HG03432 (cell line): ENCODE results near the gene PTPA.

Experiments
- ATAC-seq: cut with Tn5 transposase; IDR thresholded peaks from one replicate; pipeline ENCODE4 v1.9.1; 2021; ENCODE audit warnings: mild to moderate bottlenecking, moderate library complexity; ENCODE audit not compliant: unreplicated experiment

PTPA gene

DNA sequence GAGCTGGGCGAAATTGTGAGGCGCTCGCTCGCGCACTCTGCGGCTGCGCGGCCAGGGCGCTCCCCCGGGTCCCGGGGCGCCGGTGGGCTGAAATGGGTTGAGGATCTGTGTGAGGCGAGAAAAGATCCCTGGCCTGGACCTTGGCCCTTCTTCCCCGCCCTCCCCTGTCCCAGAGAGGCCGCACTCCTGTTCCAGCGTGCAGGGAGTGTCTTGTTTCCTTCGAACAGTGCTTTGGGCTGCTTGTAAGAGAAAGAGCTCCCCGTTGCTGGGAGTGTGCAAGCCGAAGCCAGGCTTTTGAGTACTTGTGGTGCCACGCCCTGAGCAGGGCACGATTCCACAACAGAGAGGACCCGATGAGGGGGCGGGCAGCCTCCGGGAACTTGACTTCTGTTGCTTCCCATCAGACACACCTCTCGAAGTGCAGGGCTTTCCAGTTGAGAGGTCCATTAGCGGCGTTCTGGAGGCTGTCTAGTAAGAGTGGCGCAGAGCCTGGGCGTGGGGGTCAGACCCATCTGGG, 29.8 kb upstream of the PTPA start:
- ATAC-seq, result peak; percentile 1

DNA sequence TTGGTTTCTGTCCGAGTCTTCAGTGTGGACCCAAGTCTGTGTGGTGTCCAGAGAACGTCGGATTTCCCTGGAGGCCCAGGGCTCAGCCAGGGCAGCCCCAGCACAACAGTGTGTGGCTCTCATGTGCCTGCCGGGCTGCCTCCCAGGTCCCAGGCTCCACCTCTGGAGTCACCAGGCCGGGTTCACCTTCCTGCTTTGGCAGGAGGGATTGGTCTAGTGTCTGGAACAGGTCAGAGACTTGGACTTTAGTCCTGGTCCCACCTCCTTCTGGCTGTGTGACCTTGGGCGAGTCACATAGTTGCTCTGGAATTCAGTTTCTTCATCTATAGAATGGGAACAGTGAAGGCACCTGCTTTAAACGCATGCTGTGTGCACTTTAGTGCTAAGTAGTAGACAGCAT, 27.1 kb upstream of the PTPA start:
- no peak for ATAC-seq

DNA sequence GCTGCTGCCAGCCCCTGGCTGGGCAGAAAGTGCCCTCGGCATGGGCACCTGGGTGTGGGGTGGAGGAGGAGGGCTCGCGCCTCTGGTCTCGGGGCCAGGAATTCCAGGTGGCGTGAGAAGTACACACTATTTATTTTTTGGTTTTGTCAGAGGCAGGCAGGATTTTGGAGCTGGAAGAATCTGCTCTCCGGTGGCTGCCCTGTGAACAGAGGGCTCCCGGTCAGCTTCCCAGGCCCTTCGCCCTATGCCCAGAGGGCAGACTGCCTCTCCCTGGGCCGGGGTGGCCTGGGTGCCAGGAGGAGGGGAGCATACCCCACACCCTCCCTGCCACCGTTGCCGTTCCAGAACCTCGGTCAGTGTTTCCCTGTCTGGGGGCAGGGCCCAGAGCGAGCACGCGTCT, 22.0 kb upstream of the PTPA start:
- no peak for ATAC-seq

DNA sequence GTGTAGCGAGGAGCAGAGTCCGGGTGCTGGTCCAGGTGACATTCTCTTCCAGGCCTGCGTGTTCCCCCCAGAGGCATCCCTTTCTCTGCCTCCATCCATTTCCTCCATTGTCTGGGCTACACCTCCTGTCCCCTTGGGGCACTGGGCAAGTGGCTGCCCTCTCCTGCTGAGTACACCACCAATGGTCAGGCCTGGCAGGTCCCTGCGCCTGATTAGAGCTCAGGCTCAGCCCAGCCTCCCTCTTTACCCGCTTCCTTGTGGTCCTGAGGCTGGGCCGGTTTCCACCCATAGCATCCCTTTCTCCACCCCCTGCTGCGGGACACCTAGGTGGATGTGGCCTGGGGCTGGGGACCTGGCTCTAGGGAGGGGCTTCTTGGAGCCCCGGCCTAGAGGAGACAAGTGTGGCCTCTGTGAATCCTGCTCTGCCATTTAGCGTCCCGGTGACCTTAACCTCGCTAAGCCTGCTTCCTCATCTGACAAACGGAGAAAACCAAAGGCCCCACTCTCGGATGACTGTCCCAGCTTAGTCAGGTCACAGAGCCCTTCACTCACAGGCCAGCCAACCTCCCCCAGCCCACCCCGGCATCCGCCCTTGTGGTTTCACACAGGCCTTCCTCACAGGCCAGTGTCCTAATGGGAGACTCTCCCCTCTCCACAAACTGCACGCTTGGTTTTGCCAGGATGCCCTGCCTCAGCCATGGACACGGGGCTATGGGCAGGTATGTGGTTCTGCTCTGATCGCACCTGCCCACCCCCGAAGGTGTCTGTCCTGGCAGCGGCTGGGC, 17.4 kb upstream of the PTPA start:
- ATAC-seq, result no peak

DNA sequence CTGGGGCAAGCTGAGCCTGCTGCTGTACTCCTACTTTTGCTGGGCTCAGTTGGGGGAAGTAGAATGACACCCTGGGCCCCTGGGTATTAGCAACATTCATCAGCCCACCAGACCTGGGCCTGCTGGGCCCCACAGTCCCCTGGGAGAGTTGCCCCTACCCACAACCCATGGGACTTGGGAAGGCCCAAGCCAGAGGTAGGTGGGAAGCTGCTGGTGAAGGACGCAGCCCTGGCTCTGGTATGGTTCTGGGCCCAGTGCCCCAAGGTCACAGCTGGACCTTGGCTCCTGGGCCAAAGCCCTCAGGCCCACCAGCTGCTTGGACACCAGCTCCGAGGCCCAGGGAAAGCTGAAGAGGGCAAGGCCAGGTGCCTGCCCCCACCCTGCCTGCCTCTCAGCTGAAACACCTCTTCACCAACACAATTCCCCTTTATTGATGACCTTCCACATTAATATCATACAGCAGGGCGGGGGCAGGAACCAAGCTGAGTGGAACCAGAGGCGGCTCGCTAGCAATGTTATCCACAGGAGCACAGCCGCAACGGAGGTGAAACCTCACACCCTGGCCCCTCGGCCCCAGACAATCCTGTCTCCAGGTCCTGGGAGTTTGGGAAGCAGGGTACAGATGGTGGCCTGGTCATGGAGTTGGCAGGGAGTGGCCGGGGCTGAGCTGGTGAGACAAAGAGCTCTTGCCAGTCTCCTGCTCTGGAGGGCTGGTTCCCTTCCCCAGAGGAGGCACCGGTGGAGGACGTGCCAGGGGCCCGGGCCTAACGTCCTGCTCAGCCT, 16.6 kb upstream of the PTPA start:
- ATAC-seq, result no peak

DNA sequence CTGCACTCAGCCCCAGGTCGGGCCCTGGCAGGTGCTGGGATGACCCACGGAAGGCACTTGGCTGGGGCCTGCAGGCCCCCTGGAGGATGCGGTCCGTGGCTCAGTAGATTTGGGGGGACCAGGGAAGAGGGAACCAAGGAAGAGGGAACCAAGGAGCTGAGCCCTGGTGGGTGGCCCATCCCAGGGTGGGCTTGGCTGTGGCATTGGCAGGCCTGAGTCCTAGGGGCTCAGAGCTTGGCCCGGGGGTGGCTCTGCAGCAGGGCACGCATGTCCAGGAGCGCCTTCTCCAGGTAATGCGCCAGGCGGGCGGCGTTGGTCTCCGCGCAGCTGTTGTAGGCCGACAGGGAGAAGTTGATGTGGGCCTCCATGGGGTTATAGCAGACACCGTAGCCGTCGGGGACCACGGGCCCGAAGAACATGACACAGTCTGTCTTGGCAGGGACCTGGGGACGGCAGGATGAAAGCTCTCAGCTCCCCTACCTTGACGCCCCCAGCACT, 16.0 kb upstream of the PTPA start:
- no peak for ATAC-seq

DNA sequence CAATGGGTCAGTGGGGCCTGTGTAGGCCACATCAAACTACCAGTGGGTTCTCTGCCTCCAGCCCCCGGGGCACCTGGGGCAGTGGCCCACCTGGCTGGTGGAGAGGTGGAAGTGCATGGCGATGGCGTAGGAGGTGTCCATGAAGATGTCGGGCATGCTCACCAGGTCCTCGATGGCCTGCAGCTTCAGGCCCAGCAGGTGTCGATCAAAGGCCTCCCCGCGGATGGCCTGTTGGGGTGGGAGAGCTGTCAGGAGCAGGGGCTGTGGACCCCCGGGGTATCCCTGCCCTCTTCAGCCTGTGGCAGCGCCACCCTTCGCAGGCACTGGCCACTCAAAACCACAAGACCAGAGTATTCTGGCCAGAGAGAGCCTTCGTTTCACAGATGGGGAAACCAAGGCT, 15.3 kb upstream of the PTPA start:
- no peak for ATAC-seq

DNA sequence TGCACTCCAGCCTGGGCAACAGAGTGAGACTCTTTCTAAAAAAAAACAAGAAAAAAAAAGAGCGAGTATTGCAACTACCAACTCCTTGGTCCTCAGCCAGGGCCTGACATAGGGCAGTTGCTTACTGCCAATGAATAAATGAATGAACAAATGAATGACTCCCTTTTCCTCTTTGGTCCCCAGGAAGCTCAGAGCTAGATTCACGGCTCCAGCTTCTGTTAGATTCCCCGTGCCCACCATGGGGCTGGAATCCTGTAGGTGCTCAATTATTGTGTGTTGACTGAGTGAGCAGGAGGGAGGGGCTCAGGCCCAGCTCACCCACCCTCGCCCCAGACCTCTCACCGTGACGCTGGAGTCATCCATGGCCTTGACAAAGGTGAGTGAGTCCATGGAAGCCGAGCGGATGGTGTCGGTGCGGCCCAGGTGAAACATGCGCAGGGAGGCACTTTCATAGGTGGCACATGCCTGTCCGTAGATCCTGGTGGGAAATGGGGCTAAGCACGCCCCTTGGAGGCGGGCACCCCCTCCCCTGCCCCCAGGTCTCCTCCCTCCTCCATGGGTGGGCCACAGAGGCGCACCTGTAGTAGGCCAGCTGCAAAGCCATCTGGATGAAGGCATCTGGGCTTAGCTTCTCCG, 13.4 kb upstream of the PTPA start:
- ATAC-seq, result no peak

DNA sequence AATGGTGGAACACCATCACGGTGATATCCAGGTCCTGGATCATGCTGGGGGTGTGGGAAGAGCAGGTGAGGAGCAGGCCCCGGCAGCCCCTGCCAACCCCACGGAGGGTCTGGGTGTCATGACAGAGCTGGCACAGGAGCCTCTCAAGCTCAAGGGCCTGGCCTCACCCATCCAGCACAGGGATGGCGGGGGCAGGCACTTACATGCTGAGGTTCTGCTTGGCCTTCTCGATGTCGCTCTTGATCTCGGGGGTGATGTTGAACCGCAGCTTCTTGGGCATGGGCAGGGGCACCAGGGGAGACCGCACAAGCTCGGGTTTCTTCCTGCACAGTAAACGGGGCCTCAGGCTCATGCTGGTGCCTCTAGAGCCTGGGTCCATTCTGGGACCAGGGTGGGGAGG, 12.9 kb upstream of the PTPA start:
- no peak for ATAC-seq

DNA sequence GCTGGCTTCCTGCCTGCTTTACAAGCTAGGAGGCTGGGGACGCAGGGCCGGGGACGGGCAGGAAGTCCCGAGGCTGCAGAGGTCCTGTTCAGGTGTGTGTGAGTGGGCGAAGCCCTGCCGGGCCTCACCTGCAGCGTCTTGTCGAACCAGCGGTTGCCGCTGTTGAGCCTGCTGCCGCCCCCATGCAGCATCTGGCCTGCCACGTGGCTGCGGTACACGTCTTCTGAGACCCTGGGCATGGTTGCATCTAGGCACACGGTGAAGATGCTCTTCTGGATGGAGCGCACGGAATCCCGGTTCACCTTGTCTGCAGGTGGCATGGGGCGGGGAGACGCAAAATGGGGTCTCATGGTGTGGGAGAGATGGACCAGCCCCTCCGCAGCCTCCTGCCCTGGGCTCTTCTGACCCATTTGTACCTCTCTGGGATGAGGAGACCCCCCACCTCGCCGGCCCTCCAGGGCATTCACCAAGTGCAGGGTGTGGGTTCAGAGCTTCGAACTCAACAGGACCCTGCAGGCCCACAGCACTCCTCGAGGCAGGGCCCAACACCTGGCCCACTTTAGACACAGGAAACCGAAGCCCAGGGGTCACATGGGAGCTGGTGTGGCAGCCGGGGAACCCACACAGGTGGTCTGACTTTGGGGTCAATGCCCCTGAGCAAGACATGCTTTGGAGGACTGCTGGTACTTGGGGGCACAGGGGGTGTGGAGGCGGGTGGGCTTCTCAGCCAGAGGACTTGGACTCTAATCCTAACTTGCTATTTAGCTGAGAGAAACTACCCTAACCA, 10.6 kb upstream of the PTPA start:
- ATAC-seq, result no peak

DNA sequence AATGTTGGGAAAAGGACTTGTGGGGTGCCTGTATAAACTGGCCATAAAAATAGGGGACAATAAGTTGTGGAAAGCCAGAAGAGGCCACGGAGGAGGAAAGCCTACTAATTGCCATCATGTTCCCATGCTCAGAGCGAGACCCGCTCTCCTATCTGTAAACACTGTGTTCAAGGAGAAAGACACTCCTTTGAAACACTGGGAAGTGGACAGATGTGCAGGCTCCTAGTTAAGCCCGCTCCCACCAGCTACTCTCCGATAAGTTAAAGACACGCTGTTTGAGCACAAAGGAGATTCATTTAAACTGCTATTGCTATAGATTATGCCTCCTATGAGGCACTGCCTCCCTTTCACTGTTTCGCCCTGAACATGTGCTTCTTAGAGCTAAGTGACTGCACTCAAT, 9.9 kb upstream of the PTPA start:
- no peak for ATAC-seq

DNA sequence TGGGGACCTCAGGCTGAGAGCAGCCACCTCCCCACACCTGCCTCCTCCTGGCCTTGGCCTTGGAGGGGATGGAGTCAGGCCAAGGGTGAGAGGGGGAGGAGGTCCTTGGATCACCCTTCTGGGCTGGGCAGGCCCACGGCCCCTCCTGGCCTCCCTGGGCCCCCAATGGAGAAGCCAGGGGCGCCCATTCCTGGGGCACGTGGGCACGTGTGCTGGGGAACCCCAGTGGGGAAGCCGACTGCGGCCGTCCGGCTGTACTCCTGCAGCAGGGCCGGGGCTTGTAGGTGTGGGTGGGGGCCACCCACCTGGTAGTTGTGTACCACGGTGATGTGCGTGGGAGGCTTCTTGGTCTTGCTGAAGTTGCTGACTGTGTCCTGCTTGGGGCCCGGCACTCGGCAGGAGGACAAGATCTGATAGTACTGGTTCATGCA, 9.1 kb upstream of the PTPA start:
- ATAC-seq, result no peak

DNA sequence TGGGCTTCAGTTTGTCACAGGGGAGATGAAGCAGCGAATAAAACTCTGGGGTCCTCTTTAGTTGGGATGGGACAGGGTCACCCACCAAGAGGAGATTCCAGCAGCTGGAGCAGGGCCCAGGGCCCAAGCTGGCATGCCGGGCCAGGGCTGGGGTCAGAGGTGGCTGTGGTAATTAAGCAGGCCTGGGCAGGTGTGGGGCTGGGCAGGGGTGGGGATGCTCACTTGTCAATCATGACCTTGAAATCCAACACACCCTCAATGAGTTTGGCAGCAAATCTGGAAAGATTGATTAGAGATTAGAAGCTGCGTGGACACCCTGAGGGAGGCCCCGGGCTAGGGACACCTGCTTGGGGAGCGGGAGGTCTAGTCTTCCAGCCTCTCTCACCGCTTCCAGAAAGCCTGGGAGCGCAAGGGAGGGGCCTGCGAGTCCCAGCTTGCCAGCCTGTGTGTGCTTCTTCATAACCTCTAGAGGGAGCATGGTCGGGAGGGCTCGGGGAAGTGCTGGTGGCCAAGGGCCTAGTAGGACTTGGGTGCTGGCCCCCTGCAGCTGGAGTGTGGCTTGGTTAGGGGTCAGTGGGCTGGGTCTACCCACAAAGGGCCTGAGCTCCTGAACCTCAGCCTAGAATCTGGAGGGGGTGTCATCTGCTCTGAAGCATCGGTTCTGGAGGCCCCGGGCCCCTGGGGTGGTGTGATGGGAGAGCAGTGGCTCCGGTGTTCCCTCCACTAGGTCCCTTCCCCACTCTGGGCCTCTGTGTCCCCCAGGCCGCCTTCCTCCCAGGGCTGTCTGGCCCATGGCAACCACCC, 8.2 kb upstream of the PTPA start:
- ATAC-seq, result no peak

DNA sequence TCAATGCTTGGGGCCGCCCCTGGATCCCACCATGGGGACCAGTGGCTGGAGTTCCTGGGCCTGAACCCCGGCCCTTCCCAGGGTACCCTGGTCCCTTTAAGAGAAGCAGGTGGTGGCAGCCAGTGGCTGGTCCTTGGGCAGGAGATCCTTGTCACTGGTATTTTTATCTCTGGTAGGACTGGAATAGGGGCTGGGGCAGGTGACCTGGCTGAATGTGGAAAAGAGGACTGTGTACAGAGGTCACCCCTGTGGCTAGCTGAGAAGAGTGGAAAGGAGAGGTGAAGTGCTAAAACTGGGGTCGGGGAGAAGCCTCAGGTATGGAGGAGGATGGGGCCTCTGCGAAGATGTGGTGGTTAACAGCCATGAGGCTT, 7.6 kb upstream of the PTPA start:
- no peak for ATAC-seq

DNA sequence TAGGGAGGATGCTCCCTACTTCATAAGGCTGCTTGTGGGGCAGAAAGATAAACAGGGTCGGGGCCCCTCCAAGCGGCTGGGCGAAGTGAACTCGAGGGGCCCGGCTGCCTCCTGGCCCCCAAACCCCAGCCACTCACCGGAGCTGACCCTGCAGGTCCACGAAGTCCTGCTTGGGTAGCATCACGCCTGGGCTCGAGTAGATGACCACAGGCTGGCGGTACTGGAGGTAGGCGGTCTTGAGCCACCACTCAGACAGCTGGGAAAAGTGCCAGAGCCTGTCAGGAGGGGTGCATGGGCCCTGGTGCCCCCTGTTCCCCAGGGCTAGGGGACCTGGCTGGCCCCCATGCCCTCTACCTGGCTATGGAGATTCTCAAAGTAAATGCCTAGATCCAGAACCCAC, 7.2 kb upstream of the PTPA start:
- no peak for ATAC-seq

DNA sequence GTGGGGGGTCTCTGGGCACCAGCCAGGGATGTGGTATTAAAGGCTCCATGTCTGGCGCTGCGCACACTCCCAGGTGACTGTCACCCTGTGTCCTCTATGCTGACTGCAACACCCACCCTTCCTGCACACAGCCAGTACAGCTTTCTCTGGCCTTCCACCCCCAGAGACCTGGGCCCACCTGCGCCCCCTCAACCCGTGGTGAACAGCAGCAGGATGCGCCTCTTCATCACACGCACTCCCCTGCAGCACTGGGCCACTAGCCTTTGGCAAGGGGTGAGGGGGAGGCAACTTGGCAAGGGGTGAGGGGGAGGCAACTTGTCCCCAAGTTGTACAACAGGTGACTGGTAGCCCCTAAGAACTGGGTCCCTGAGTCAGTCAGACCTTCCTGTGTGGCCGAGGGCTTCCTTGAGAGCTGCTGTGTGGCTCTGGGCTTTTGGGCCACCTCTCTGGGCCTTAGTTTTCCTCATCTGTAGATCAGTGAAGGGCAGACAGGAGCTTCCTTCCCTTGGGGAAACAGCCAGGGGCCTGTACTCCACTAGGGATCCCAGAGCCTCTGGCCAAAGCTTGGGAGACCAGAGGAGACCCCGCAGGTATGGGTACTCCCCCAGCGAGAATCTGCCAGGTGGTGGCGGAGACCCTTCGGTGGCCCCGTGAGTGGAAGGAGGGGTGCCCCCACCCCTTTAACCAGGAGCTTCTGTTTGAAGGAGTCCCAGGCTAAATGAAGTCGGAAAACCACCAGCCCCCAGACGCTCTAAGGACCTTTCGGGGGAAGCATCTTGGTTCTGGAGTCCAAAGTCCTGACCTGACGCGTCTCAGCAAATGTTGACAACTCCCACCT, 5.1 kb upstream of the PTPA start:
- no peak for ATAC-seq

DNA sequence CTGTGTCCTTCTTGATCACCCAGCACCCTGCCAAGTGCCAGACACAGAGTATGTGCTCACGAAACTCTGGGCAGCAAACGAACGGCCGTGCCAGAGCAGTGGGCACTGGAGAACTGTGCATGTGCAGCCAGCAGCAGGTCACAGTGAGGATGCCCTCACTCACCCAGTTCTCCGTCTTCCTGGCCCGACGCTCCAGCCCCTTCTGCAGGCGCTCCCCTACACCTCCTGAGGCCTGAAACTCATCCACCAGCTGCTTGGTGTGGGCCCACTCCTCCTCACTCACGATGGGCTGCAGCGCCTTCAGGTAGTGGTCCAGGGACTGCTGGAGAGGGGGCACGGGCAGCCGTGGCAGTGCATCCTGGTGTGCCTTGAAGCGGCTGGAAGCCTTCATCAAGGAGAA, 3.6 kb upstream of the PTPA start:
- no peak for ATAC-seq

DNA sequence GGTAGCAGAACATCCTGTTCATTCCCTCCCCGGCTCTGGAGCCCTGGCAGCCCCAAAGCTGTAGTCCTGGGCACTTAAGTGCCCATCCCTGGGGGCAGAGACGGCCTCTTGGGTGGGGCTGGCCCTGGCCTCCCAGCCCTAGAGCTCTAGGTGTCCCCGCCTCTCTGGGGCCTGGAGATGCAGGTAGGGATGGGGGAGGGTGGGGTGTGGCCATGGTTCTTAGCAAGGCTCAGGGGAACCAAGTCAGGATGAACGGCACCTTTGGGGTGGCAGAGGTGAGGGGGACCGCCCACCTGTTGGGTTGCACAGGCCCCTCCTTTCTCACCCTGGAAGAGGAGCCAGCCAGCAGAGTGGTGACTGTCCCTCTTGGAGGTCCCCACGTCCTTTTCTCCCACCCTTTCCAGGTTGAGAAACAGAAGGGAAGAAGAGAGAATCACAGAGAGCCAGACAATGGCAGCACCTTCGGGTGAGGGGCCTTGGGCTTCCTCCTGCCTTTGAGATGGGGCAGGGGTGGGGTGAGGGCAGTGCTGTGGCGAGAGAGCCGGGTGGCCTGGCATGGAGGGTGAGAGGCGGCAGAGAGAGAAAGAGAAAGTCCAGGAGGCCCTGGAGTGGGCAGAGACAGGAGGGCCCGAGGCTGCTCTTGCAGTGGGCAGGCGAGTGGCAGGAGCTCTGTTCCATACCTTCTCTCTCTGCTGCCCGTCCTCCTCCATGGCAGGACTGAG, 3.0 kb upstream of the PTPA start:
- no peak for ATAC-seq
